K562 (cell line): ENCODE measurements around the gene NINJ2. TPM values are rescaled to one million over a fixed set of nuclear protein-coding genes. Genes with fewer than 3 reads are reported as not detected.

Experiments used
- ATAC-seq: fragments of 200-7000 bp; cut with Tn5 transposase; 3 replicates; pipeline ENCODE4 v1.9.1; 2020; ENCODE audit warnings: moderate library complexity
- BruUV-seq: library from RNA; stranded (reverse); fragments of 400-500 nt; replicated peaks from 2 replicates; lab custom pipeline; 2021; lab: Mats Ljungman, UMichigan
- CTCF ChIA-PET: fragments of 300-600 bp; formaldehyde crosslinking; extraction: SDS; loops from one replicate; lab custom pipeline; 2021; ENCODE audit warnings: low intra/inter-chr PET ratio; lab: Yijun Ruan, JAX
- POLR2A ChIA-PET: fragments of 300-600, 350-650 bp; sonication (Branson Sonifier 250); formaldehyde crosslinking; extraction: SDS; loops from one replicate; lab custom pipeline; 2021; ENCODE audit warnings: antibody characterized with exemption, inconsistent platforms; lab: Yijun Ruan, JAX
- DNase-seq, 4 experiments: peaks; one replicate each; pipeline versions ENCODE4 v3.0.0 to v3.0.0-alpha.2; 2011 to 2018; ENCODE audit warnings: low spot score in 3 of 4, mixed read lengths in 3 of 4; ENCODE audit errors: extremely low read depth in 1 of 4
- FAIRE-seq: peaks from 2 replicates; lab custom pipeline; 2011; peaks lifted over from hg19 to GRCh38; lab: Jason Lieb, UNC
- H2AFZ ChIP-seq: 2 replicates; pipeline ENCODE4 v1.6.0; 2011; ENCODE audit warnings: low read depth, low read length, control low read depth, inconsistent platforms
- H3K27ac ChIP-seq: fragments of 200-600 bp; 3 replicates; pipeline ENCODE4 v1.8.0; 2011; ENCODE audit warnings: low read depth, mild to moderate bottlenecking, control low read depth, inconsistent platforms, low read length, moderate library complexity, mixed read lengths; ENCODE audit errors: extremely low read depth
- H3K27me3 ChIP-seq, 2 experiments: fragments of 300-600 bp in 1 of 2; 2 replicates in 1 of 2; 3 replicates in 1 of 2; pipeline versions ENCODE4 v1.6.0 to v1.8.0; 2011; ENCODE audit warnings: inconsistent platforms in 2 of 2, low read length in 2 of 2, mild to moderate bottlenecking in 1 of 2, mixed read lengths in 1 of 2, moderate library complexity in 1 of 2; ENCODE audit not compliant: control insufficient read depth in 2 of 2, insufficient read depth in 2 of 2
- H3K36me3 ChIP-seq: fragments of 300-600 bp; 3 replicates; pipeline ENCODE4 v1.8.0; 2011; ENCODE audit warnings: mild to moderate bottlenecking, low read length, inconsistent platforms; ENCODE audit not compliant: control insufficient read depth, insufficient read depth
- H3K4me1 ChIP-seq, 2 experiments: fragments of 200-600 bp in 1 of 2; replicated peaks in 1 of 2; 2 replicates in 1 of 2; 3 replicates in 1 of 2; pipeline versions ENCODE4 v1.5.1 to v1.8.0; 2011; ENCODE audit warnings: inconsistent platforms in 2 of 2, low read length in 2 of 2, mild to moderate bottlenecking in 1 of 2, mixed read lengths in 1 of 2, moderate library complexity in 1 of 2; ENCODE audit not compliant: control insufficient read depth in 2 of 2, insufficient read depth in 2 of 2
- H3K4me2 ChIP-seq: 2 replicates; pipeline ENCODE4 v1.6.1; 2011; ENCODE audit warnings: low read length, control low read depth, inconsistent platforms, mixed read lengths; ENCODE audit not compliant: insufficient read depth
- H3K4me3 ChIP-seq: fragments of 200-600 bp; sonication (generic), shearing (Covaris generic); 2 replicates; pipeline ENCODE4 v1.5.1; 2016; ENCODE audit warnings: control low read depth, inconsistent platforms
- H3K79me2 ChIP-seq: fragments of 200-600 bp; 3 replicates; pipeline ENCODE4 v1.8.0; 2011; ENCODE audit warnings: low read length, inconsistent platforms; ENCODE audit not compliant: control insufficient read depth, insufficient read depth
- H3K9ac ChIP-seq, 2 experiments: 2 replicates each; pipeline versions ENCODE4 v1.6.0 to v1.6.1; 2011; ENCODE audit warnings: low read depth in 2 of 2, low read length in 2 of 2, control low read depth in 1 of 2, inconsistent platforms in 1 of 2, mild to moderate bottlenecking in 1 of 2, mixed read lengths in 1 of 2; ENCODE audit not compliant: insufficient read depth in 1 of 2
- H3K9me1 ChIP-seq: one replicate; pipeline ENCODE4 v1.6.0; 2011; ENCODE audit warnings: inconsistent platforms, mild to moderate bottlenecking, low read length, moderate library complexity; ENCODE audit not compliant: control insufficient read depth, insufficient read depth
- H3K9me3 ChIP-seq: replicated peaks from 2 replicates; pipeline ENCODE4 v1.5.1; 2011; ENCODE audit warnings: low read depth, low read length, inconsistent platforms; ENCODE audit not compliant: control insufficient read depth, insufficient read depth
- H4K20me1 ChIP-seq: replicated peaks from 2 replicates; pipeline ENCODE4 v1.6.1; 2011; ENCODE audit warnings: low read length, inconsistent platforms, mixed read lengths; ENCODE audit not compliant: control insufficient read depth, insufficient read depth
- GABPA ChIP-seq: fragments of 200-800 bp; sonication (Bioruptor generic); conservative IDR thresholded peaks from 2 replicates; pipeline ENCODE4 v1.6.1; 2016; ENCODE audit warnings: low read depth, missing genetic modification characterization, missing compliant biosample characterization
- GTF2A2 ChIP-seq: IDR thresholded peaks from 2 replicates; pipeline ENCODE4 v1.6.1; 2016; ENCODE audit warnings: mild to moderate bottlenecking, missing genetic modification characterization, missing compliant biosample characterization
- MXI1 ChIP-seq: IDR thresholded peaks from 2 replicates; pipeline ENCODE4 v1.6.1; 2011; ENCODE audit warnings: low read depth, mild to moderate bottlenecking, improper control_type of control experiment, low read length
- NONO ChIP-seq, 2 experiments: fragments of 200-400 bp in 1 of 2; fragments of 450-650 bp in 1 of 2; formaldehyde crosslinking in 1 of 2; IDR thresholded peaks; 2 replicates each; pipeline ENCODE4 v1.6.1; 2017; ENCODE audit warnings: low read depth in 2 of 2, mild to moderate bottlenecking in 2 of 2, moderate library complexity in 2 of 2, low read length in 1 of 2
- NR4A1 ChIP-seq, 2 experiments: fragments of 250-450 bp in 1 of 2; fragments of 450-650 bp in 1 of 2; sonication (Bioruptor Pico) in 1 of 2; IDR thresholded peaks; 2 replicates each; pipeline versions ENCODE4 v1.4.0 to v1.6.1; 2016 to 2020; ENCODE audit warnings: mild to moderate bottlenecking in 2 of 2, missing compliant biosample characterization in 1 of 2, missing genetic modification characterization in 1 of 2, moderate library complexity in 1 of 2
- NRF1 ChIP-seq, 2 experiments: fragments of 450-650 bp; IDR thresholded peaks in 1 of 2; conservative IDR thresholded peaks in 1 of 2; 2 replicates each; pipeline ENCODE4 v1.6.1; 2014; ENCODE audit warnings: mild to moderate bottlenecking in 2 of 2
- ZNF584 ChIP-seq: fragments of 200-800 bp; sonication (Bioruptor generic); IDR thresholded peaks from 2 replicates; pipeline ENCODE4 v1.6.1; 2016; ENCODE audit warnings: low read depth, mild to moderate bottlenecking, missing genetic modification characterization, missing compliant biosample characterization
- WGBS: fragments of 100-300 bp; shearing (Covaris generic); methylation state at CpG from one replicate; pipeline ENCODE4 v1.1.6; 2016; ENCODE audit warnings: low coverage, mixed read lengths; ENCODE audit not compliant: insufficient coverage; ENCODE audit errors: missing lambda C conversion rate; 5-methylcytosine and 5-hydroxymethylcytosine counted together
- in situ Hi-C: fragments of 300-500 bp; cut with MboI; formaldehyde crosslinking; loops from 4 replicates; pipeline ENCODE4 v1.15.0; 2018; ENCODE audit warnings: inconsistent platforms, mixed read lengths
- intact Hi-C: fragments of 100-400 bp; cut with micrococcal nuclease; formaldehyde crosslinking; loops from 2 replicates; pipeline ENCODE4 v1.14.2; 2022
- polyA plus RNA-seq, 8 experiments: library from polyadenylated mRNA; depleted of rRNA in 4 of 8; stranded (reverse) in 5 of 8; unstranded in 3 of 8; fragments of >200 nt; fragmentation: Nextera tagmentation in 2 of 8; fragmentation: Illumina TruSeq in 1 of 8; extraction: Ambion mirVana in 2 of 8; extraction: Trizol in 1 of 8; gene quantifications; 2 replicates each; pipeline versions ENCODE4 v1.2.1 to v1.2.3, GENCODE V29; 2011 to 2014; ENCODE audit warnings: inconsistent platforms in 1 of 8, missing spikeins in 1 of 8
- total RNA-seq, 7 experiments: library from RNA; depleted of rRNA in 6 of 7; stranded (reverse); fragments of >200 nt in 6 of 7; fragmentation: Illumina TruSeq in 2 of 7; extraction: Trizol in 2 of 7; gene quantifications; 2 replicates each; pipeline versions ENCODE4 v1.2.1 to v1.2.3, GENCODE V29; 2011 to 2021; ENCODE audit warnings: low replicate concordance in 1 of 7

Gene NINJ2
- total and polyA plus RNA-seq, 9 of the 15 experiments (the other 6 are each of a cell fraction or from before 2014, with no cell fraction given), result 2.6 to 16.0 (median 4.5) TPM

- H3K27ac ChIP-seq, result peak overlapping the region; percentile 77; the same call in 2 of the 3 replicates
Observed at GRCh38 chr12:576615-577110, 86.6 kb downstream of the NINJ2 start.

More at GRCh38 chr12:576615-577110, 86.6 kb downstream of the NINJ2 start:
- FAIRE-seq (no peak), ATAC-seq (no peak), DNase-seq (no peak)
- TSS peak; percentile 56 for BruUV-seq
- Histone ChIP-seq H3K9ac (peak overlapping the region; percentile 66 to 84), H3K9me1 (no peaks in the 10 kb centered on the region), H3K79me2 (no peaks in the 10 kb centered on the region), H3K4me1 (peaks cover 30 to 42% of the 10 kb centered on the region in 2 experiments; a peak in 4 of 5 replicates), H2AFZ (peak overlapping the region; percentile 99), H3K4me3 (no peak overlapping the region), H3K27me3 (no peaks in the 10 kb centered on the region), H4K20me1 (no peaks in the 10 kb centered on the region), H3K36me3 (no peaks in the 10 kb centered on the region), H3K9me3 (no peaks in the 10 kb centered on the region), H3K4me2 (peak overlapping the region; percentile 46; the same call in 1 of the 2 replicates)
- CTCF ChIA-PET, result interaction anchor here (1.2 to 2.1 kb wide), 3 partner anchors 175 to 237 kb away, joined by 3 to 9 read pairs (median 4); no protein-coding TSS in a partner anchor
- TF ChIP-seq GTF2A2 (peak; percentile 22; the same call in 1 of the 2 replicates), NRF1 (conservative IDR thresholded peaks at IDR 0.05 in 1 of 2, IDR thresholded peaks at IDR 0.05 in 1 of 2) (no peak), NR4A1 (CRISPR knock-in tag; IDR thresholded peaks at IDR 0.05) (no peak), NR4A1 (tag; IDR thresholded peaks at IDR 0.05) (0 out of 2 replicates have a peak, but pooled peaks have one; percentile 10), GABPA (0 out of 2 replicates have a peak, but pooled peaks have one; percentile 7), ZNF584 (CRISPR knock-in tag) (peak; percentile 29; the same call in 1 of the 2 replicates), NONO (IDR thresholded peaks at IDR 0.05; ENCODE audit: low read depth in 2 of 2, low read length in 1 of 2) (0 out of 4 replicates have a peak, but pooled peaks of 1 of the 2 experiments have one; percentile 2), MXI1 (no peak)
- intact Hi-C loops, result loop anchor here (2.0 to 10.0 kb wide), 5 partner anchors 36 to 1028 kb away; no protein-coding TSS in a partner anchor
- POLR2A ChIA-PET, result interaction anchor here (0.5 to 1.9 kb wide), 6 partner anchors 15 to 546 kb away, joined by 3 to 16 read pairs (median 4); partner anchors contain the start of gene RAD52
- in situ Hi-C loops, result no loop called here
- 76% methylated on average over 13 of the region's 14 CpGs for WGBS
